ENCODE results near the gene NXN.

- no peak for TF ChIP-seq CTCF (IDR thresholded peaks at IDR 0.05)
- no peak for TF ChIP-seq POLR2A (IDR thresholded peaks at IDR 0.05)
- no peak for TF ChIP-seq EP300 (IDR thresholded peaks at IDR 0.05)
- no peak for TF ChIP-seq POLR2AphosphoS5 (IDR thresholded peaks at IDR 0.05)
Observed at GRCh38 chr17:1001640-1002411, 22.2 kb upstream of the NXN start.

Data from gastroesophageal sphincter (tissue), 3 donors.